DND-41 (cell line): ENCODE results near the gene NEK7.

Experiments
- ATAC-seq: fragments of 200-7000 bp; cut with Tn5 transposase; 3 replicates; pipeline ENCODE4 v1.9.1; 2021; ENCODE audit warnings: low read depth; ENCODE audit not compliant: insufficient read depth
- DNase-seq: peaks from one replicate; pipeline ENCODE4 v3.0.0-alpha.2; 2020
- H2AFZ ChIP-seq: 2 replicates; pipeline ENCODE4 v1.6.0; 2012; ENCODE audit warnings: low read depth, low read length
- H3K27ac ChIP-seq: 2 replicates; pipeline ENCODE4 v1.5.1; 2012; ENCODE audit warnings: low read length, inconsistent platforms
- H3K27me3 ChIP-seq: fragments of 200-600 bp; sonication (generic); 2 replicates; pipeline ENCODE4 v1.6.0; 2012; ENCODE audit warnings: low read length, mild to moderate bottlenecking, inconsistent platforms; ENCODE audit not compliant: insufficient read depth, poor library complexity
- H3K36me3 ChIP-seq: 2 replicates; pipeline ENCODE4 v1.5.1; 2012; ENCODE audit warnings: low read length, inconsistent platforms; ENCODE audit not compliant: insufficient read depth
- H3K4me1 ChIP-seq: 2 replicates; pipeline ENCODE4 v1.5.1; 2012; ENCODE audit warnings: mild to moderate bottlenecking, low read length; ENCODE audit not compliant: insufficient read depth
- H3K4me2 ChIP-seq: 2 replicates; pipeline ENCODE4 v1.6.0; 2012; ENCODE audit warnings: mild to moderate bottlenecking, moderate library complexity, low read length, inconsistent platforms; ENCODE audit not compliant: insufficient read depth
- H3K4me3 ChIP-seq, 2 experiments: fragments of 200-600 bp in 1 of 2; shearing (Covaris generic) in 1 of 2; 2 replicates each; pipeline ENCODE4 v1.5.1; 2012 to 2016; ENCODE audit warnings: inconsistent platforms in 2 of 2, low read length in 2 of 2, mild to moderate bottlenecking in 2 of 2, low read depth in 1 of 2, moderate library complexity in 1 of 2
- H3K79me2 ChIP-seq: 2 replicates; pipeline ENCODE4 v1.6.0; 2012; ENCODE audit warnings: low read length, inconsistent platforms; ENCODE audit not compliant: insufficient read depth
- H3K9ac ChIP-seq: 2 replicates; pipeline ENCODE4 v1.6.0; 2012; ENCODE audit warnings: low read depth, mild to moderate bottlenecking, inconsistent platforms, low read length, moderate library complexity
- H3K9me3 ChIP-seq: 2 replicates; pipeline ENCODE4 v1.5.1; 2012; ENCODE audit warnings: low read length, moderate library complexity, mild to moderate bottlenecking, inconsistent platforms; ENCODE audit not compliant: insufficient read depth, severe bottlenecking
- H4K20me1 ChIP-seq: 2 replicates; pipeline ENCODE4 v1.6.0; 2012; ENCODE audit warnings: low read length; ENCODE audit not compliant: insufficient read depth
- CTCF ChIP-seq: IDR thresholded peaks from 2 replicates; pipeline ENCODE4 v1.5.1; 2012; ENCODE audit warnings: borderline replicate concordance, low read length, moderate library complexity, mild to moderate bottlenecking; ENCODE audit not compliant: poor library complexity, severe bottlenecking; ENCODE audit errors: extremely low read depth
- EZH2 ChIP-seq: IDR thresholded peaks from 3 replicates; pipeline ENCODE4 v1.6.1; 2012; ENCODE audit warnings: borderline replicate concordance, low read depth, mild to moderate bottlenecking, moderate library complexity, low read length, inconsistent platforms; ENCODE audit not compliant: severe bottlenecking

Gene NEK7

GRCh38 chr1:198155253-198155652 is 1.5 kb upstream of the NEK7 start:
- no peaks in the 10 kb centered on the region for H3K27me3 ChIP-seq
- TF ChIP-seq EZH2 (no peak), CTCF (no peak)
- no peak overlapping the region for H3K4me3 ChIP-seq
- H3K4me2 ChIP-seq = no peak overlapping the region
- no peak overlapping the region for H3K9ac ChIP-seq
- H3K27ac ChIP-seq = no peak overlapping the region
- peaks cover 21% of the 10 kb centered on the region for H3K4me1 ChIP-seq
- H3K9me3 ChIP-seq = no peaks in the 10 kb centered on the region
- peaks cover 35% of the 10 kb centered on the region for H3K79me2 ChIP-seq
- H2AFZ ChIP-seq = no peak overlapping the region
- 0 out of 2 replicates have a peak, but pooled peaks cover 2% of the 10 kb centered on the region for H4K20me1 ChIP-seq
- H3K36me3 ChIP-seq = no peaks in the 10 kb centered on the region; the same call in 1 of the 2 replicates
- DNase-seq = no peak
- no peak for ATAC-seq

GRCh38 chr1:198156111-198156744 is 570 bp upstream of the NEK7 start:
- peak overlapping the region; percentile 94 for H3K27ac ChIP-seq
- DNase-seq = peak; percentile 83
- H3K27me3 ChIP-seq = no peaks in the 10 kb centered on the region
- no peak for TF ChIP-seq EZH2
- peak; percentile 92 for TF ChIP-seq CTCF
- H3K4me1 ChIP-seq = peaks cover 31% of the 10 kb centered on the region
- H3K36me3 ChIP-seq = no peaks in the 10 kb centered on the region; the same call in 1 of the 2 replicates
- ATAC-seq = peak; percentile 15
- H2AFZ ChIP-seq = peak overlapping the region; percentile 66
- 0 out of 2 replicates have a peak, but pooled peaks cover 2% of the 10 kb centered on the region for H4K20me1 ChIP-seq
- H3K79me2 ChIP-seq = peaks cover 45% of the 10 kb centered on the region
- H3K9me3 ChIP-seq = no peaks in the 10 kb centered on the region
- H3K4me2 ChIP-seq = peak overlapping the region; percentile 82
- H3K4me3 ChIP-seq = peak overlapping the region; percentile 55 to 64
- peak overlapping the region; percentile 95 for H3K9ac ChIP-seq

DNA sequence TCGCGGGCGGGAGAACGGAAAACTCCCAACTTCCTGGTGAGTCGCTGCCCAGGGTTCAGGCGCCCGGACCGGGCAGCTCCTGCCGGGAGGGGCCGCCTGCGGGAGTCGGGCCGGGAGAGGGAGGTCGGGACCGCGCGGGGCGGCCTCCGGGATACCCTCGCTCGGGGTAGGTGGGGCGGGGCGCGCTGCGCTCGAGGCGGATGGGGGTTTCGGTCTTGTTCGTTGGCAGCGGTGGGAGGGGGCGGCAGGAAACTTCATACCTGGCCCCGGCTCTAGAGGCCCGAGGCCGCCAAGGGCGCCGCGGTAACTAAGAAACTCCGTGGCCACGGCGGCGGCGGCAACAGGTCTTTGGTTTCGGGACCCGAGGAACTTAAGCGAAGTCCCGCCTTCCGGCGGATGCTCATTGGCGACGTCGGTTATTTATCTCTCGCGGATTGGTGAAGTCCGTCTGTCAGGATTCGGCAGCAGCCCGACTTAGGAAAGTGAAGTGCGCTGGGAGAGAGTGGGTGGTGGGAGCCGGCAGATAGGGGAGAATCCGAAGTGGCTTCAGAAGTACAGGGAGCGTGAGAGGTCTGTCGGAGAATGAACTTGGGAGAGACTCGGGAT is 546 bp downstream of the NEK7 start:
- no peaks in the 10 kb centered on the region for H3K9me3 ChIP-seq
- no peaks in the 10 kb centered on the region for H3K27me3 ChIP-seq
- peak overlapping the region; percentile 67 for H2AFZ ChIP-seq
- H3K79me2 ChIP-seq = peaks cover 56% of the 10 kb centered on the region
- H3K36me3 ChIP-seq = no peaks in the 10 kb centered on the region; the same call in 1 of the 2 replicates
- peak overlapping the region; percentile 95 for H3K9ac ChIP-seq
- peak; percentile 2 for TF ChIP-seq CTCF
- TF ChIP-seq EZH2 = no peak
- H3K27ac ChIP-seq = peak overlapping the region; percentile 94
- H4K20me1 ChIP-seq = 0 out of 2 replicates have a peak, but pooled peaks cover 6% of the 10 kb centered on the region
- H3K4me3 ChIP-seq = peak overlapping the region; percentile 55 to 64
- ATAC-seq (peak; percentile 59), DNase-seq (peak; percentile 89)
- H3K4me1 ChIP-seq = peaks cover 42% of the 10 kb centered on the region
- peak overlapping the region; percentile 82 for H3K4me2 ChIP-seq
